ENCODE measurements around the gene TDRD10.

Gene TDRD10

DNA sequence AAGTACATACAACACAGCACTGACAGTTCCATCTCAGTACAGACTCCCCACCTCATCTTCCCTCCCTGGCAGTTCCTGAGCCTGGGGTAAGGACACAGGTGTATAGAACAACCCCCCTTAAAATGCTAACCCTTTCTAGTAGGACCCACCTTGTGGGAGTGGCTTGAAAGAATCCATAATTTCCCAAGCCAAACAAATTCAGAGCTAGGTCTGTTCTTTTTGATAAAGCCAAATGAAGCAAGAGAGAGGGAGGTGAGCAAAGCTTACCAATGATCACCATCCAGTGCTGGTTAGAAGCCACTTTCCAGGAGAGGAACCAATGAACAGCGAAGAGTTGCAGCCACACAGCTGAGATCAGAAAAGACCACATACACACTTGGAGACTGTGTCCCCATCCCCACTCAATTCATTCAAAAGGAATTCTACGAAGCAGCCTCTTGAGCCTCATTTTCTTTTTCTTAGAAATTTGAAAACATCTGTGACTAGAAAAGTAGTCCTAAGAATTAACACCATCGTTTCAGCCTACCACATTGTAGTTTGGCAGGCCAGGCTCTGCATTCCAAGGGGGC, 47.3 kb downstream of the TDRD10 start:
- DNase-seq (ENCODE audit: extremely low spot score) = no peak
- CTCF ChIA-PET = interaction anchor here (0.6 kb wide), 1 partner anchor 326 kb away, joined by 4 read pairs; no protein-coding TSS in a partner anchor
- TF ChIP-seq ARNT (IDR thresholded peaks at IDR 0.05) (no peak), FOXK2 (IDR thresholded peaks at IDR 0.05) (no peak), CTBP1 (IDR thresholded peaks at IDR 0.05; ENCODE audit: borderline replicate concordance) (no peak), TARDBP (IDR thresholded peaks at IDR 0.05) (no peak), NFRKB (IDR thresholded peaks at IDR 0.05) (no peak), BHLHE40 (IDR thresholded peaks at IDR 0.05; ENCODE audit: borderline replicate concordance) (no peak)
- POLR2A ChIA-PET = no interaction called here

DNA sequence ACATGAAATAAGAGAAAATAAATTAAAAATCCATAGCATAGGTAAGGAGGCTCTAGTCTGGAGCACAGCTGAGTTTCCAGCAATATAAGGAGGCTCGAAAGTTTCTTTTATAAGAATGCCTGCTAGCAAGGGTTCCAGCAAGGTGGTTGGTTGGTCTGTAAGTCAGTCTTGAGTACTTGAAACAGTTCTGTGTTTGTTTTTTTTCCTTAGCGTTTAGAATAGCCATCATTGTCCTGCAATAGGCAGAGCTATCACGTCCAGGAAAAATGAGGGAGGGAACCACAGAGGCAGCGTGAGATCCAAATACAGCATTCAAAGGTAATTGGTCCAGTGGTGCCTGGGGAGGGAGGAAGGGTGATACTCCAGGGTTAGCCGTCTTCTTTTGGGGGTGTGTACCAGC, 48.1 kb downstream of the TDRD10 start:
- no peak for DNase-seq (ENCODE audit: extremely low spot score)
- no peak for TF ChIP-seq TARDBP (IDR thresholded peaks at IDR 0.05)
- no peak for TF ChIP-seq HDGF (IDR thresholded peaks at IDR 0.05; ENCODE audit: borderline replicate concordance)
- TF ChIP-seq SUZ12 (IDR thresholded peaks at IDR 0.05) = no peak
- TF ChIP-seq, protein P1, sequence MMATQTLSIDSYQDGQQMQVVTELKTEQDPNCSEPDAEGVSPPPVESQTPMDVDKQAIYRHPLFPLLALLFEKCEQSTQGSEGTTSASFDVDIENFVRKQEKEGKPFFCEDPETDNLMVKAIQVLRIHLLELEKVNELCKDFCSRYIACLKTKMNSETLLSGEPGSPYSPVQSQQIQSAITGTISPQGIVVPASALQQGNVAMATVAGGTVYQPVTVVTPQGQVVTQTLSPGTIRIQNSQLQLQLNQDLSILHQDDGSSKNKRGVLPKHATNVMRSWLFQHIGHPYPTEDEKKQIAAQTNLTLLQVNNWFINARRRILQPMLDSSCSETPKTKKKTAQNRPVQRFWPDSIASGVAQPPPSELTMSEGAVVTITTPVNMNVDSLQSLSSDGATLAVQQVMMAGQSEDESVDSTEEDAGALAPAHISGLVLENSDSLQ (IDR thresholded peaks at IDR 0.05) = no peak
- no peak for TF ChIP-seq L3MBTL2 (conservative IDR thresholded peaks at IDR 0.05)
- no peak for TF ChIP-seq ZNF384 (IDR thresholded peaks at IDR 0.05)
- TF ChIP-seq FOXM1 (IDR thresholded peaks at IDR 0.05; ENCODE audit: borderline replicate concordance) = no peak
- no peak for TF ChIP-seq ELF4 (IDR thresholded peaks at IDR 0.05)
- TF ChIP-seq NFRKB (IDR thresholded peaks at IDR 0.05) = no peak
- no peak for TF ChIP-seq CTBP1 (IDR thresholded peaks at IDR 0.05; ENCODE audit: borderline replicate concordance)
- no peak for TF ChIP-seq FOXK2 (IDR thresholded peaks at IDR 0.05)
- TF ChIP-seq FOXA1 (IDR thresholded peaks at IDR 0.05) = no peak
- ChIA-PET POLR2A (no interaction called here), CTCF (no interaction called here)

DNA sequence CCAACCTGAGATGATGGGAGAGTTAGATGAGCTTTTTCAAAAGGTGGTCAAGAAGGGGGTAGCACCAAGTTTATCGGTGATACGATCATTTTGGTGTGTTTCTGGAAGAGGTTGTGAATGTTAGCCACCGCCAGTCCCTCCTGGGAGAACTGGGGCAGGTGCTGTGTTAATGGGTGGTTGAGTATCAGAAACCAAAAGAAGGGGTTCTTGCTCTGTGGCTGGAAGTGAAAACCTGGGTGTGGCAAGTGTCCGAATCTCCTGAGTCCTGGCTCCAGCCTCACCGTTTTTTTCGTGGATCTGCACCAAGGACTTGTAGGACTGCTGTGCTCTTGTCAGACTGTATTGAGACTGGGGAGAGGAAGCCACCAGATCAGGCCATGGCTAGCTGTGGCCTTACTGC, 48.6 kb downstream of the TDRD10 start:
- no peak for DNase-seq (ENCODE audit: extremely low spot score)
- POLR2A ChIA-PET = no interaction called here
- TF ChIP-seq L3MBTL2 (conservative IDR thresholded peaks at IDR 0.05) (no peak), ARNT (IDR thresholded peaks at IDR 0.05) (no peak), TARDBP (IDR thresholded peaks at IDR 0.05) (no peak), LEF1 (IDR thresholded peaks at IDR 0.05; ENCODE audit: borderline replicate concordance) (no peak), FOXK2 (IDR thresholded peaks at IDR 0.05) (no peak), CTBP1 (IDR thresholded peaks at IDR 0.05; ENCODE audit: borderline replicate concordance) (no peak), BHLHE40 (IDR thresholded peaks at IDR 0.05; ENCODE audit: borderline replicate concordance) (no peak), FOXA1 (IDR thresholded peaks at IDR 0.05) (no peak), ELF4 (IDR thresholded peaks at IDR 0.05) (no peak), FOXM1 (IDR thresholded peaks at IDR 0.05; ENCODE audit: borderline replicate concordance) (no peak), NFRKB (IDR thresholded peaks at IDR 0.05) (no peak), SP1 (IDR thresholded peaks at IDR 0.05) (no peak), HDGF (IDR thresholded peaks at IDR 0.05; ENCODE audit: borderline replicate concordance) (no peak), ZNF384 (IDR thresholded peaks at IDR 0.05) (no peak), SUZ12 (IDR thresholded peaks at IDR 0.05) (no peak)
- TF ChIP-seq, protein P1 (IDR thresholded peaks at IDR 0.05) = no peak
- CTCF ChIA-PET = interaction anchor here (0.6 kb wide), 1 partner anchor 433 kb away, joined by 3 read pairs; no protein-coding TSS in a partner anchor

DNA sequence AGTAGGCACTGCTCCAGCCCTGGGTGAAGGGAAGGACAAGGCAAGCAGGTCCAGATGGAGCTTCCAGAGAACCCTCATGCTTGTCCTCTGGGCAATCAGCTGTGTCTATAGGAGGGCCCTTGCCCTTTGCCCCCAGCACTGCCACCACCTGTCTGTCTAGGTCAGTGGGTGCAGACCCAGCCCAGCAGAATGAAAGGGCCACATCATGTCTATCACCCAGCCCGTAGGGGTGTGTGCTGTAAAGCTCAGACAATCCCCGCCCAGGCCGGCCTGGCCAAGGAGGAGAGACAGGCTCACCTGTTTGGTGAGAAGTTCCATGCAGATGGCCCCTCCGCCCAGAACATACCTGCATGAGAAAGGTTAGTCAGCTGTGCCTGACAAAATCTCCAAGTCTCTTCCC, 49.5 kb downstream of the TDRD10 start:
- CTCF ChIA-PET = interaction anchor here (0.6 kb wide), 1 partner anchor 434 kb away, joined by 3 read pairs; no protein-coding TSS in a partner anchor
- DNase-seq (ENCODE audit: extremely low spot score) = no peak
- POLR2A ChIA-PET = no interaction called here
- TF ChIP-seq BHLHE40 (IDR thresholded peaks at IDR 0.05; ENCODE audit: borderline replicate concordance) = no peak
- TF ChIP-seq ELF4 (IDR thresholded peaks at IDR 0.05) = no peak
- TF ChIP-seq, protein P1 (IDR thresholded peaks at IDR 0.05) = no peak
- no peak for TF ChIP-seq FOXA1 (IDR thresholded peaks at IDR 0.05)
- no peak for TF ChIP-seq HDGF (IDR thresholded peaks at IDR 0.05; ENCODE audit: borderline replicate concordance)
- TF ChIP-seq TARDBP (IDR thresholded peaks at IDR 0.05) = no peak
- TF ChIP-seq FOXM1 (IDR thresholded peaks at IDR 0.05; ENCODE audit: borderline replicate concordance) = no peak
- no peak for TF ChIP-seq SP1 (IDR thresholded peaks at IDR 0.05)
- no peak for TF ChIP-seq SUZ12 (IDR thresholded peaks at IDR 0.05)
- no peak for TF ChIP-seq CTBP1 (IDR thresholded peaks at IDR 0.05; ENCODE audit: borderline replicate concordance)
- TF ChIP-seq FOXK2 (IDR thresholded peaks at IDR 0.05) = no peak
- no peak for TF ChIP-seq LEF1 (IDR thresholded peaks at IDR 0.05; ENCODE audit: borderline replicate concordance)
- no peak for TF ChIP-seq ARNT (IDR thresholded peaks at IDR 0.05)
- no peak for TF ChIP-seq L3MBTL2 (conservative IDR thresholded peaks at IDR 0.05)

DNA sequence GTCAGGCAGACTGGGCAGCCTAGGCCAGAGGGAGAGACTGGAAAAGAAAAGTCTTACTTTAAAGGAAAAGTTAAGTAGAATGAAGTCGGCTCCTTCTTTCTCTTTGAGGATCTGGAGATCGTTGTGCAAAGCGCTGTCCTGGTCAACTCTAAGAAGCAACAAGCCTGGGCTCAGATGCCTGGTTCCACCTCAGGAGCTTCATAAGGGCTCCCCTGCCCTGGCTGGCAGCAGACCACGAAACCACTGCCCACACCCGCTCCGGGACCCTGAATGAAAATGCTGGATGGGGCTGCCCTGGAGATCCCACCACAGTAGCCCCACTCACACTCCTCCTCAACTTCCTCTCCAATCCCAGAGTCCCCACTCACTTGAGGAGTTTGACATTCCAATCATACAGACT, 50.0 kb downstream of the TDRD10 start:
- no peak for DNase-seq (ENCODE audit: extremely low spot score)
- ChIA-PET CTCF (no interaction called here), POLR2A (interaction anchor here (1.4 kb wide), 1 partner anchor 62 kb away, joined by 3 read pairs; no protein-coding TSS in a partner anchor)
- TF ChIP-seq FOXK2 (IDR thresholded peaks at IDR 0.05) = no peak
- no peak for TF ChIP-seq TARDBP (IDR thresholded peaks at IDR 0.05)
- no peak for TF ChIP-seq ELF4 (IDR thresholded peaks at IDR 0.05)
- TF ChIP-seq NFRKB (IDR thresholded peaks at IDR 0.05) = no peak
- no peak for TF ChIP-seq HDGF (IDR thresholded peaks at IDR 0.05; ENCODE audit: borderline replicate concordance)
- no peak for TF ChIP-seq FOXM1 (IDR thresholded peaks at IDR 0.05; ENCODE audit: borderline replicate concordance)
- TF ChIP-seq CTBP1 (IDR thresholded peaks at IDR 0.05; ENCODE audit: borderline replicate concordance) = no peak
- no peak for TF ChIP-seq ARNT (IDR thresholded peaks at IDR 0.05)

All from HEK293T (cell line).